SU-DHL-6 (cell line): Measurements from ENCODE around the gene CAGE1.
"Not testable (repeated sequence)": the region's sequence is repeated elsewhere in the genome, so short reads cannot be mapped to it uniquely, and the experiment has no call there.

ENCODE experiments used
- EZH2phosphoT487 ChIP-seq: fragments of 200-600 bp; sonication (generic), shearing (Covaris generic); conservative IDR thresholded peaks from 2 replicates; pipeline ENCODE4 v1.6.1; 2018; ENCODE audit warnings: mild to moderate bottlenecking, antibody characterized with exemption, low read length, moderate library complexity, mixed read lengths
- TF ChIP-seq, protein P1 (sequence below): fragments of 200-600 bp; sonication (generic); IDR thresholded peaks from one replicate; pipeline ENCODE4 v1.5.1; 2017; ENCODE audit warnings: antibody characterized with exemption, mild to moderate bottlenecking, low read length, moderate library complexity; ENCODE audit not compliant: insufficient read depth, poor library complexity, severe bottlenecking

- TF ChIP-seq, protein P1, sequence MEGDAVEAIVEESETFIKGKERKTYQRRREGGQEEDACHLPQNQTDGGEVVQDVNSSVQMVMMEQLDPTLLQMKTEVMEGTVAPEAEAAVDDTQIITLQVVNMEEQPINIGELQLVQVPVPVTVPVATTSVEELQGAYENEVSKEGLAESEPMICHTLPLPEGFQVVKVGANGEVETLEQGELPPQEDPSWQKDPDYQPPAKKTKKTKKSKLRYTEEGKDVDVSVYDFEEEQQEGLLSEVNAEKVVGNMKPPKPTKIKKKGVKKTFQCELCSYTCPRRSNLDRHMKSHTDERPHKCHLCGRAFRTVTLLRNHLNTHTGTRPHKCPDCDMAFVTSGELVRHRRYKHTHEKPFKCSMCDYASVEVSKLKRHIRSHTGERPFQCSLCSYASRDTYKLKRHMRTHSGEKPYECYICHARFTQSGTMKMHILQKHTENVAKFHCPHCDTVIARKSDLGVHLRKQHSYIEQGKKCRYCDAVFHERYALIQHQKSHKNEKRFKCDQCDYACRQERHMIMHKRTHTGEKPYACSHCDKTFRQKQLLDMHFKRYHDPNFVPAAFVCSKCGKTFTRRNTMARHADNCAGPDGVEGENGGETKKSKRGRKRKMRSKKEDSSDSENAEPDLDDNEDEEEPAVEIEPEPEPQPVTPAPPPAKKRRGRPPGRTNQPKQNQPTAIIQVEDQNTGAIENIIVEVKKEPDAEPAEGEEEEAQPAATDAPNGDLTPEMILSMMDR: not testable (repeated sequence)
- TF ChIP-seq EZH2phosphoT487: not testable (repeated sequence)
These were observed 39.0 kb downstream of the CAGE1 start for GRCh38 chr6:7350591-7350990.
